GM23248 (cell line): ENCODE measurements around the gene SMIM45.

Experiments used
- EZH2 ChIP-seq: fragments of 200-600 bp; sonication (generic); IDR thresholded peaks from 2 replicates; pipeline ENCODE4 v1.6.1; 2018; ENCODE audit warnings: antibody characterized with exemption, mild to moderate bottlenecking; ENCODE audit not compliant: insufficient read depth, poor library complexity, severe bottlenecking
- EZH2phosphoT487 ChIP-seq: fragments of 200-600 bp; sonication (generic); IDR thresholded peaks from 2 replicates; pipeline ENCODE4 v1.6.1; 2018; ENCODE audit warnings: antibody characterized with exemption, moderate library complexity, mild to moderate bottlenecking, low read depth; ENCODE audit not compliant: insufficient read depth

GRCh38 chr22:41917375-41917902 is 34.5 kb upstream of the SMIM45 start:
- TF ChIP-seq EZH2 (no peak), EZH2phosphoT487 (no peak)
